Cardiac fibroblast (primary cell): ENCODE data around the gene SUMO4.

ENCODE experiments used
- DNase-seq, 2 donors: peaks; one replicate each; pipeline versions ENCODE4 v3.0.0 to v3.0.0-alpha.2; 2010; ENCODE audit warnings: low read depth in 2 of 2
- H3K4me3 ChIP-seq, 2 donors: replicated peaks in 1 of 2; 1 replicate in 1 of 2; 2 replicates in 1 of 2; pipeline ENCODE4 v1.5.1; 2011; ENCODE audit warnings: low read depth in 2 of 2, low read length in 2 of 2, mild to moderate bottlenecking in 2 of 2, moderate library complexity in 1 of 2
- CTCF ChIP-seq: IDR thresholded peaks from one replicate; pipeline ENCODE4 v1.5.1; 2011; ENCODE audit warnings: low read depth, mild to moderate bottlenecking, low read length, inconsistent platforms

The SUMO4 gene

GRCh38 chr6:149436647-149437046 lies 36.6 kb downstream of the SUMO4 start:
- DNase-seq = no peak
- no peak for TF ChIP-seq CTCF

GRCh38 chr6:149437212-149437611 lies 37.1 kb downstream of the SUMO4 start:
- no peak for DNase-seq
- H3K4me3 ChIP-seq = no peak overlapping the region
- TF ChIP-seq CTCF = no peak

More at GRCh38 chr6:149436647-149437046, 36.6 kb downstream of the SUMO4 start:
- no peak overlapping the region for H3K4me3 ChIP-seq

- no peak overlapping the region for H3K4me3 ChIP-seq
- no peak for TF ChIP-seq CTCF
- DNase-seq = no peak
Measured at GRCh38 chr6:149438855-149439254, 38.8 kb downstream of the SUMO4 start.

GRCh38 chr6:149439626-149440025 lies 39.6 kb downstream of the SUMO4 start:
- H3K4me3 ChIP-seq = no peak overlapping the region
- TF ChIP-seq CTCF = no peak
- DNase-seq = no peak

- no peak for TF ChIP-seq CTCF
- no peak for DNase-seq
- no peak overlapping the region for H3K4me3 ChIP-seq
Measured at GRCh38 chr6:149440735-149441671, 40.9 kb downstream of the SUMO4 start.

- no peak overlapping the region for H3K4me3 ChIP-seq
- no peak for TF ChIP-seq CTCF
- no peak for DNase-seq
Measured at GRCh38 chr6:149441740-149442139, 41.7 kb downstream of the SUMO4 start.
